GM23338 (cell line): ENCODE results near the gene CDC16. TPM values are rescaled to one million over a fixed set of nuclear protein-coding genes. Genes with fewer than 3 reads are reported as not detected.

Experiments
- ATAC-seq: fragments of 200-7000 bp; cut with Tn5 transposase; 3 replicates; pipeline ENCODE4 v1.9.1; 2020
- DNase-seq: peaks from one replicate; pipeline ENCODE4 v3.0.0-alpha.2; 2015; ENCODE audit warnings: low spot score
- H2AFZ ChIP-seq: fragments of 200-600 bp; sonication (generic); 2 replicates; pipeline ENCODE4 v1.8.0; 2016; ENCODE audit warnings: antibody characterized with exemption, mild to moderate bottlenecking, moderate library complexity
- H3F3A ChIP-seq: fragments of 200-600 bp; sonication (generic); replicated peaks from 2 replicates; pipeline ENCODE4 v1.8.0; 2017; ENCODE audit warnings: antibody characterized with exemption, mixed run types, low read depth
- H3K27ac ChIP-seq: fragments of 200-600 bp; sonication (generic); 2 replicates; pipeline ENCODE4 v1.6.1; 2016; ENCODE audit warnings: low read depth
- H3K27me3 ChIP-seq: fragments of 200-600 bp; sonication (generic); 2 replicates; pipeline ENCODE4 v1.8.0; 2016; ENCODE audit warnings: mild to moderate bottlenecking, mixed run types, moderate library complexity; ENCODE audit not compliant: insufficient read depth
- H3K36me3 ChIP-seq: fragments of 200-600 bp; sonication (generic); 2 replicates; pipeline ENCODE4 v1.8.0; 2016; ENCODE audit warnings: mild to moderate bottlenecking; ENCODE audit not compliant: insufficient read depth
- H3K4me1 ChIP-seq: fragments of 200-600 bp; sonication (generic); 2 replicates; pipeline ENCODE4 v1.8.0; 2016; ENCODE audit warnings: mild to moderate bottlenecking, moderate library complexity; ENCODE audit not compliant: insufficient read depth
- H3K4me2 ChIP-seq: fragments of 200-600 bp; sonication (generic); 2 replicates; pipeline ENCODE4 v1.7.1; 2017; ENCODE audit warnings: mixed run types
- H3K4me3 ChIP-seq: fragments of 200-600 bp; sonication (generic); 2 replicates; pipeline ENCODE4 v1.6.1; 2016; ENCODE audit warnings: mixed run types
- H3K79me2 ChIP-seq: fragments of 200-600 bp; sonication (generic); replicated peaks from 2 replicates; pipeline ENCODE4 v1.8.0; 2017; ENCODE audit warnings: mild to moderate bottlenecking; ENCODE audit not compliant: insufficient read depth
- H3K9me2 ChIP-seq: fragments of 200-600 bp; sonication (generic); 2 replicates; pipeline ENCODE4 v1.8.0; 2017; ENCODE audit not compliant: insufficient read depth
- H4K20me1 ChIP-seq: fragments of 200-600 bp; sonication (generic); replicated peaks from 2 replicates; pipeline ENCODE4 v1.8.0; 2017; ENCODE audit warnings: mild to moderate bottlenecking; ENCODE audit not compliant: insufficient read depth
- H3K27ac Mint-ChIP-seq: 2 replicates; pipeline ENCODE4 v1.8.0; 2020; ENCODE audit warnings: inconsistent platforms, mild to moderate bottlenecking, moderate library complexity, mixed read lengths
- H3K27me3 Mint-ChIP-seq: 3 replicates; pipeline ENCODE4 v1.8.0; 2022; ENCODE audit warnings: low read depth, mild to moderate bottlenecking, moderate library complexity, mixed read lengths, inconsistent platforms; ENCODE audit not compliant: insufficient read depth, poor library complexity
- H3K36me3 Mint-ChIP-seq: 3 replicates; pipeline ENCODE4 v1.8.0; 2021; ENCODE audit warnings: low read depth, mild to moderate bottlenecking, inconsistent platforms, moderate library complexity, mixed read lengths
- H3K4me1 Mint-ChIP-seq: 3 replicates; pipeline ENCODE4 v1.8.0; 2020; ENCODE audit warnings: mild to moderate bottlenecking, inconsistent platforms, mixed read lengths
- H3K4me3 Mint-ChIP-seq: 3 replicates; pipeline ENCODE4 v1.8.0; 2021; ENCODE audit warnings: moderate library complexity, mild to moderate bottlenecking, inconsistent platforms, mixed read lengths
- H3K9me3 Mint-ChIP-seq: 3 replicates; pipeline ENCODE4 v1.8.0; 2020; ENCODE audit warnings: moderate library complexity, mild to moderate bottlenecking, inconsistent platforms, mixed read lengths
- CREB1 ChIP-seq: fragments of 250-450 bp; sonication (Bioruptor Pico); IDR thresholded peaks from 2 replicates; pipeline ENCODE4 v1.5.0; 2020; ENCODE audit warnings: low read depth, mild to moderate bottlenecking, moderate library complexity
- EZH2 ChIP-seq: fragments of 200-600 bp; sonication (generic); IDR thresholded peaks from one replicate; pipeline ENCODE4 v1.8.0; 2017; ENCODE audit warnings: antibody characterized with exemption, mild to moderate bottlenecking, low read depth; ENCODE audit not compliant: unreplicated experiment
- EZH2phosphoT487 ChIP-seq: fragments of 200-600 bp; sonication (generic); IDR thresholded peaks from one replicate; pipeline ENCODE4 v1.8.1; 2018; ENCODE audit warnings: antibody characterized with exemption; ENCODE audit not compliant: unreplicated experiment
- JUNB ChIP-seq: IDR thresholded peaks from one replicate; pipeline ENCODE4 v1.6.1; 2016; ENCODE audit warnings: antibody characterized with exemption; ENCODE audit not compliant: unreplicated experiment
- NANOG ChIP-seq: IDR thresholded peaks from 2 replicates; pipeline ENCODE4 v1.6.1; 2016; ENCODE audit warnings: antibody characterized with exemption, borderline replicate concordance
- STAT1 ChIP-seq: IDR thresholded peaks from one replicate; pipeline ENCODE4 v1.6.1; 2016; ENCODE audit warnings: antibody characterized with exemption; ENCODE audit not compliant: unreplicated experiment
- ZNF114 ChIP-seq: fragments of 250-450 bp; sonication (Bioruptor Pico); IDR thresholded peaks from 2 replicates; pipeline ENCODE4 v1.5.0; 2020; ENCODE audit warnings: mild to moderate bottlenecking, moderate library complexity
- ZNF331 ChIP-seq: fragments of 250-450 bp; sonication (Bioruptor Pico); IDR thresholded peaks from 2 replicates; pipeline ENCODE4 v1.5.0; 2020; ENCODE audit warnings: low read depth, mild to moderate bottlenecking, moderate library complexity
- ZNF462 ChIP-seq: fragments of 250-450 bp; sonication (Bioruptor Pico); IDR thresholded peaks from 2 replicates; pipeline ENCODE4 v1.5.0; 2020; ENCODE audit warnings: mild to moderate bottlenecking, moderate library complexity
- polyA plus RNA-seq: library from polyadenylated mRNA; unstranded; fragments of >200 nt; fragmentation: Nextera tagmentation; extraction: Ambion mirVana; gene quantifications from 2 replicates; pipeline ENCODE4 v1.2.1, GENCODE V29; 2016
- total RNA-seq: library from RNA; depleted of rRNA; stranded (reverse); fragments of >200 nt; shearing (Covaris generic); gene quantifications from 2 replicates; pipeline ENCODE4 v1.2.3, GENCODE V29; 2014
- TF ChIP-seq, protein P1 (sequence below), 2 experiments: fragments of 200-600 bp in 1 of 2; sonication (generic) in 1 of 2; conservative IDR thresholded peaks; 2 replicates each; pipeline versions ENCODE4 v1.5.1 to v1.6.1; 2016 to 2017; ENCODE audit warnings: antibody characterized with exemption in 2 of 2, low read depth in 2 of 2, mild to moderate bottlenecking in 2 of 2, moderate library complexity in 1 of 2
- TF ChIP-seq, protein P2 (sequence below): IDR thresholded peaks from one replicate; pipeline ENCODE4 v1.6.1; 2018; ENCODE audit warnings: antibody characterized with exemption; ENCODE audit not compliant: unreplicated experiment
- TF ChIP-seq, protein P3 (sequence below): IDR thresholded peaks from 2 replicates; pipeline ENCODE4 v1.6.1; 2016; ENCODE audit warnings: antibody characterized with exemption

Gene CDC16
- total and polyA plus RNA-seq, 2 experiments from 2014 or later, result 86.1 to 91.3 TPM

DNA sequence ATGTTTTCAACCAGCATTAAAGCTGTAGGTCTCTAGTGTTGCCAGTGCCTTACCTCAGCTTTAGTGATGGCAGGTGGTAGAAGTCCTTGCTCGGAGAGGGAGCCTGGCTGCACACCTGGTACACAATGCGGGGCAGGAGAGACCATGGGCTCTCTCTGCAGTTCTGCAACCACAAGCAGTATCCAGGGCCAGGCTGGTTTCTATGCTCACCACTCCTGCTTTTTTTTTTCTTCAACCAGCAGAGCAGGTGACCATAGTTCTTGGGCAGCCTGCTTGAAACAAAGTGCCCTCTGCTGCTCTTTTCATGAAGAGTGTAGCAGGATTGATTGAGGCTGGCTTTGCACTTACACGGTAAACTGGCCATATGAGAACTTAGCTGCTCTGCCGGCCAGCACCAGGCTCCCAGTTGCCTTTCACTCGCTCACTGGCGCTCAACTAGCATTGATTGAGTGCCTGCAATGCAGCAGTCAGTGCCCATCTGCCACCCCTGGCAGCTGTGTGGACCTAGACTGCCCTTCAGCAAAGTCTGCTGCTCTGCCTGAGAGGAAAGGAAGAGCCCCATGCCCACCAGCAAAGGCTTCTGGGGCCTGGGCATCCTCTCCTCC is 75.2 kb downstream of the CDC16 start (continued):
- TF ChIP-seq ZNF462 (CRISPR knock-in tag) (no peak), JUNB (no peak)

DNA sequence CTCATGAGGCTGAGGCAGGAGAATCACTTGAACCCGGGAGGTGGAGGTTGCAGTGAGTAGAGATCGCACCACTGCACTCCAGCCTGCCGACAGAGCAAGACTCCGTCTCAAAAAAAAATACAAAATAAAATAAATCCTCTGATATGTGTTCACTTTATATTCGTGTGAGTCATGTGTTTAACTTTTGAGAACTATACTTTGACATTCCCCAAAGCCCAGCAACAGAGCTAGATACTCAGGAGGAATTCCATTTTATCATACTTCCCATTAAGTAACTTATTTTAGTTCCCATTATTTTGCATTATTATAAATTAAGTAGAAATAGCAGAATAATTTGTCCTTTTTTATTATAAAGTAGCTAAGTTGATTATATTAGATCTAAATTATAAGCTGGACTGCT is 76.3 kb downstream of the CDC16 start:
- no peaks in the 10 kb centered on the region for H3K9me2 ChIP-seq
- Mint-ChIP-seq H3K4me3 (no peak overlapping the region), H3K27ac (no peak overlapping the region), H3K36me3 (peaks cover 19% of the 10 kb centered on the region), H3K9me3 (no peaks in the 10 kb centered on the region), H3K4me1 (peaks cover 19% of the 10 kb centered on the region), H3K27me3 (peaks cover 8% of the 10 kb centered on the region)
- no peak overlapping the region for H3K4me3 ChIP-seq
- H3K27me3 ChIP-seq, result no peaks in the 10 kb centered on the region
- ATAC-seq (no peak), DNase-seq (no peak)
- no peak overlapping the region for H2AFZ ChIP-seq
- H3K27ac ChIP-seq, result no peak overlapping the region
- peaks cover 5% of the 10 kb centered on the region; the same call in 1 of the 2 replicates for H3K36me3 ChIP-seq
- peaks cover 9% of the 10 kb centered on the region; the same call in 1 of the 2 replicates for H3K4me1 ChIP-seq
- H3K79me2 ChIP-seq, result peaks cover 12% of the 10 kb centered on the region
- no peaks in the 10 kb centered on the region; the same call in 1 of the 2 replicates for H4K20me1 ChIP-seq
- H3F3A ChIP-seq, result no peaks in the 10 kb centered on the region; the same call in 1 of the 2 replicates
- no peak overlapping the region for H3K4me2 ChIP-seq
- TF ChIP-seq EZH2phosphoT487 (no peak), NANOG (no peak), CREB1 (no peak), STAT1 (no peak), ZNF331 (no peak), EZH2 (no peak), ZNF114 (CRISPR knock-in tag) (no peak)
- TF ChIP-seq, protein P1, sequence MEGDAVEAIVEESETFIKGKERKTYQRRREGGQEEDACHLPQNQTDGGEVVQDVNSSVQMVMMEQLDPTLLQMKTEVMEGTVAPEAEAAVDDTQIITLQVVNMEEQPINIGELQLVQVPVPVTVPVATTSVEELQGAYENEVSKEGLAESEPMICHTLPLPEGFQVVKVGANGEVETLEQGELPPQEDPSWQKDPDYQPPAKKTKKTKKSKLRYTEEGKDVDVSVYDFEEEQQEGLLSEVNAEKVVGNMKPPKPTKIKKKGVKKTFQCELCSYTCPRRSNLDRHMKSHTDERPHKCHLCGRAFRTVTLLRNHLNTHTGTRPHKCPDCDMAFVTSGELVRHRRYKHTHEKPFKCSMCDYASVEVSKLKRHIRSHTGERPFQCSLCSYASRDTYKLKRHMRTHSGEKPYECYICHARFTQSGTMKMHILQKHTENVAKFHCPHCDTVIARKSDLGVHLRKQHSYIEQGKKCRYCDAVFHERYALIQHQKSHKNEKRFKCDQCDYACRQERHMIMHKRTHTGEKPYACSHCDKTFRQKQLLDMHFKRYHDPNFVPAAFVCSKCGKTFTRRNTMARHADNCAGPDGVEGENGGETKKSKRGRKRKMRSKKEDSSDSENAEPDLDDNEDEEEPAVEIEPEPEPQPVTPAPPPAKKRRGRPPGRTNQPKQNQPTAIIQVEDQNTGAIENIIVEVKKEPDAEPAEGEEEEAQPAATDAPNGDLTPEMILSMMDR (conservative IDR thresholded peaks at IDR 0.05; ENCODE audit: low read depth in 2 of 2), result no peak
- TF ChIP-seq, protein P2, sequence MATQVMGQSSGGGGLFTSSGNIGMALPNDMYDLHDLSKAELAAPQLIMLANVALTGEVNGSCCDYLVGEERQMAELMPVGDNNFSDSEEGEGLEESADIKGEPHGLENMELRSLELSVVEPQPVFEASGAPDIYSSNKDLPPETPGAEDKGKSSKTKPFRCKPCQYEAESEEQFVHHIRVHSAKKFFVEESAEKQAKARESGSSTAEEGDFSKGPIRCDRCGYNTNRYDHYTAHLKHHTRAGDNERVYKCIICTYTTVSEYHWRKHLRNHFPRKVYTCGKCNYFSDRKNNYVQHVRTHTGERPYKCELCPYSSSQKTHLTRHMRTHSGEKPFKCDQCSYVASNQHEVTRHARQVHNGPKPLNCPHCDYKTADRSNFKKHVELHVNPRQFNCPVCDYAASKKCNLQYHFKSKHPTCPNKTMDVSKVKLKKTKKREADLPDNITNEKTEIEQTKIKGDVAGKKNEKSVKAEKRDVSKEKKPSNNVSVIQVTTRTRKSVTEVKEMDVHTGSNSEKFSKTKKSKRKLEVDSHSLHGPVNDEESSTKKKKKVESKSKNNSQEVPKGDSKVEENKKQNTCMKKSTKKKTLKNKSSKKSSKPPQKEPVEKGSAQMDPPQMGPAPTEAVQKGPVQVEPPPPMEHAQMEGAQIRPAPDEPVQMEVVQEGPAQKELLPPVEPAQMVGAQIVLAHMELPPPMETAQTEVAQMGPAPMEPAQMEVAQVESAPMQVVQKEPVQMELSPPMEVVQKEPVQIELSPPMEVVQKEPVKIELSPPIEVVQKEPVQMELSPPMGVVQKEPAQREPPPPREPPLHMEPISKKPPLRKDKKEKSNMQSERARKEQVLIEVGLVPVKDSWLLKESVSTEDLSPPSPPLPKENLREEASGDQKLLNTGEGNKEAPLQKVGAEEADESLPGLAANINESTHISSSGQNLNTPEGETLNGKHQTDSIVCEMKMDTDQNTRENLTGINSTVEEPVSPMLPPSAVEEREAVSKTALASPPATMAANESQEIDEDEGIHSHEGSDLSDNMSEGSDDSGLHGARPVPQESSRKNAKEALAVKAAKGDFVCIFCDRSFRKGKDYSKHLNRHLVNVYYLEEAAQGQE, result no peak
- TF ChIP-seq, protein P3, sequence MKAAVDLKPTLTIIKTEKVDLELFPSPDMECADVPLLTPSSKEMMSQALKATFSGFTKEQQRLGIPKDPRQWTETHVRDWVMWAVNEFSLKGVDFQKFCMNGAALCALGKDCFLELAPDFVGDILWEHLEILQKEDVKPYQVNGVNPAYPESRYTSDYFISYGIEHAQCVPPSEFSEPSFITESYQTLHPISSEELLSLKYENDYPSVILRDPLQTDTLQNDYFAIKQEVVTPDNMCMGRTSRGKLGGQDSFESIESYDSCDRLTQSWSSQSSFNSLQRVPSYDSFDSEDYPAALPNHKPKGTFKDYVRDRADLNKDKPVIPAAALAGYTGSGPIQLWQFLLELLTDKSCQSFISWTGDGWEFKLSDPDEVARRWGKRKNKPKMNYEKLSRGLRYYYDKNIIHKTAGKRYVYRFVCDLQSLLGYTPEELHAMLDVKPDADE, result no peak
